HCT116 (cell line): Measurements from ENCODE around the gene NFATC1. TPM values are rescaled to one million over a fixed set of nuclear protein-coding genes. Genes with fewer than 3 reads are reported as not detected.

Experiments
- ATAC-seq: fragments of 200-7000 bp; cut with Tn5 transposase; 2 replicates; pipeline ENCODE4 v1.9.1; 2020; ENCODE audit warnings: mild to moderate bottlenecking, moderate library complexity
- BruUV-seq: library from RNA; stranded (reverse); fragments of 400-500 nt; replicated peaks from 2 replicates; lab custom pipeline; 2021; lab: Mats Ljungman, UMichigan
- CTCF ChIA-PET: fragments of 300-600 bp; sonication (Branson Sonifier 250); formaldehyde crosslinking; loops from one replicate; lab custom pipeline; 2021; ENCODE audit warnings: antibody characterized with exemption; lab: Charles Lee
- POLR2A ChIA-PET: fragments of 300-600, 350-600 bp; sonication (Branson Sonifier 250); formaldehyde crosslinking; loops from one replicate; lab custom pipeline; 2021; ENCODE audit warnings: antibody characterized with exemption; lab: Charles Lee
- RAD21 ChIA-PET, 2 experiments: fragments of 300-600 bp; sonication (Branson Sonifier 250); formaldehyde crosslinking; loops; one replicate each; lab custom pipeline; 2023; ENCODE audit warnings: low total read pairs in 2 of 2; ENCODE audit not compliant: uncharacterized antibody in 2 of 2, unreplicated experiment in 2 of 2, low non-redundant PET in 1 of 2; lab: Charles Lee
- DNase-seq: peaks from one replicate; pipeline ENCODE4 v3.0.0-alpha.2; 2010; ENCODE audit warnings: low read depth, low spot score
- H2AFZ ChIP-seq: fragments of 200-600 bp; shearing (Covaris generic), sonication (generic); 2 replicates; pipeline ENCODE4 v1.6.1; 2017; ENCODE audit warnings: low read depth, mixed run types, mixed read lengths, antibody characterized with exemption, low read length; ENCODE audit not compliant: poor library complexity, severe bottlenecking
- H3K27ac ChIP-seq: 2 replicates; pipeline ENCODE4 v1.5.1; 2012; ENCODE audit warnings: low read depth, low read length
- H3K27me3 ChIP-seq: fragments of 200-600 bp; sonication (generic); 2 replicates; pipeline ENCODE4 v1.6.1; 2016; ENCODE audit warnings: mixed run types, low read length, mixed read lengths; ENCODE audit not compliant: insufficient read depth
- H3K36me3 ChIP-seq, 2 experiments: fragments of 200-500 bp in 1 of 2; fragments of 200-600 bp in 1 of 2; sonication (Bioruptor generic) in 1 of 2; sonication (generic) in 1 of 2; 2 replicates each; pipeline versions ENCODE4 v1.5.1 to v1.6.1; 2014 to 2016; ENCODE audit warnings: low read length in 2 of 2, inconsistent platforms in 1 of 2, mixed read lengths in 1 of 2, mixed run types in 1 of 2; ENCODE audit not compliant: insufficient read depth in 2 of 2, control insufficient read depth in 1 of 2
- H3K4me1 ChIP-seq, 2 experiments: fragments of 200-600 bp in 1 of 2; sonication (generic) in 1 of 2; 2 replicates each; pipeline versions ENCODE4 v1.5.1 to v1.6.1; 2012 to 2017; ENCODE audit warnings: low read length in 2 of 2, inconsistent platforms in 1 of 2, mild to moderate bottlenecking in 1 of 2, mixed read lengths in 1 of 2, mixed run types in 1 of 2, moderate library complexity in 1 of 2; ENCODE audit not compliant: insufficient read depth in 2 of 2, control insufficient read depth in 1 of 2
- H3K4me2 ChIP-seq: fragments of 200-600 bp; sonication (generic); 2 replicates; pipeline ENCODE4 v1.6.1; 2017; ENCODE audit warnings: mixed run types, low read length, mixed read lengths
- H3K4me3 ChIP-seq, 2 experiments: fragments of 200-600 bp in 1 of 2; sonication (generic) in 1 of 2; replicated peaks in 1 of 2; 2 replicates each; pipeline ENCODE4 v1.5.1; 2011 to 2016; ENCODE audit warnings: low read length in 2 of 2, control low read depth in 1 of 2, low read depth in 1 of 2, mild to moderate bottlenecking in 1 of 2, mixed read lengths in 1 of 2, mixed run types in 1 of 2
- H3K79me2 ChIP-seq: fragments of 200-600 bp; sonication (generic); 2 replicates; pipeline ENCODE4 v1.6.1; 2017; ENCODE audit warnings: mild to moderate bottlenecking, mixed run types, low read length, moderate library complexity, mixed read lengths; ENCODE audit not compliant: insufficient read depth
- H3K9ac ChIP-seq: fragments of 200-600 bp; sonication (generic); 2 replicates; pipeline ENCODE4 v1.6.1; 2016; ENCODE audit warnings: low read length, mixed read lengths
- H3K9me2 ChIP-seq: fragments of 200-600 bp; sonication (generic), shearing (Covaris generic); 2 replicates; pipeline ENCODE4 v1.6.1; 2017; ENCODE audit warnings: mixed run types, mild to moderate bottlenecking, moderate library complexity; ENCODE audit not compliant: insufficient read depth
- H3K9me3 ChIP-seq, 2 experiments: fragments of 200-500 bp in 1 of 2; fragments of 200-600 bp in 1 of 2; sonication (Bioruptor generic) in 1 of 2; sonication (generic) in 1 of 2; 2 replicates each; pipeline ENCODE4 v1.6.1; 2014 to 2017; ENCODE audit warnings: low read length in 2 of 2, mixed read lengths in 2 of 2, inconsistent platforms in 1 of 2, low read depth in 1 of 2, mild to moderate bottlenecking in 1 of 2, mixed run types in 1 of 2, moderate library complexity in 1 of 2; ENCODE audit not compliant: control insufficient read depth in 1 of 2, insufficient read depth in 1 of 2
- H4K20me1 ChIP-seq: fragments of 200-600 bp; sonication (generic), shearing (Covaris generic); 2 replicates; pipeline ENCODE4 v1.6.1; 2017; ENCODE audit warnings: mixed run types, mild to moderate bottlenecking, moderate library complexity; ENCODE audit not compliant: insufficient read depth
- ATF3 ChIP-seq: IDR thresholded peaks from 2 replicates; pipeline ENCODE4 v1.6.1; 2012
- CEBPB ChIP-seq: IDR thresholded peaks from 2 replicates; pipeline ENCODE4 v1.6.1; 2012; ENCODE audit warnings: low read depth
- EGR1 ChIP-seq: IDR thresholded peaks from 2 replicates; pipeline ENCODE4 v1.6.1; 2012; ENCODE audit warnings: low read depth
- ELF1 ChIP-seq: IDR thresholded peaks from 2 replicates; pipeline ENCODE4 v1.6.1; 2012; ENCODE audit warnings: low read depth, borderline replicate concordance
- EZH2 ChIP-seq: fragments of 200-600 bp; sonication (generic); IDR thresholded peaks from 2 replicates; pipeline ENCODE4 v1.6.1; 2017; ENCODE audit warnings: antibody characterized with exemption, mixed run types
- FOSL1 ChIP-seq: IDR thresholded peaks from 2 replicates; pipeline ENCODE4 v1.6.1; 2012; ENCODE audit warnings: low read depth
- POLR2A ChIP-seq: IDR thresholded peaks from 2 replicates; pipeline ENCODE4 v1.7.0; 2011; ENCODE audit warnings: borderline replicate concordance; ENCODE audit not compliant: insufficient read depth, insufficient read length; ENCODE audit errors: extremely low read depth
- RAD21 ChIP-seq: IDR thresholded peaks from 2 replicates; pipeline ENCODE4 v1.6.1; 2012; ENCODE audit warnings: low read depth, mild to moderate bottlenecking
- REST ChIP-seq: IDR thresholded peaks from 2 replicates; pipeline ENCODE4 v1.6.1; 2012; ENCODE audit warnings: low read depth
- SIN3A ChIP-seq: IDR thresholded peaks from 2 replicates; pipeline ENCODE4 v1.6.1; 2012; ENCODE audit warnings: low read depth
- SP1 ChIP-seq: IDR thresholded peaks from 2 replicates; pipeline ENCODE4 v1.6.1; 2012; ENCODE audit warnings: low read depth
- SRF ChIP-seq: IDR thresholded peaks from 2 replicates; pipeline ENCODE4 v1.6.1; 2012; ENCODE audit warnings: low read depth
- TCF7L2 ChIP-seq: IDR thresholded peaks from 2 replicates; pipeline ENCODE4 v1.7.0; 2011; ENCODE audit warnings: borderline replicate concordance, inconsistent platforms; ENCODE audit not compliant: insufficient read depth, insufficient read length; ENCODE audit errors: extremely low read depth
- ZFX ChIP-seq: fragments of 450-650 bp; IDR thresholded peaks from 2 replicates; pipeline ENCODE4 v1.6.1; 2017
- ZNF274 ChIP-seq: fragments of 200-500 bp; sonication (Bioruptor generic); IDR thresholded peaks from 2 replicates; pipeline ENCODE4 v1.6.1; 2014; ENCODE audit warnings: mild to moderate bottlenecking, low read depth, low read length, inconsistent platforms
- intact Hi-C: fragments of 100-400 bp; cut with micrococcal nuclease; formaldehyde crosslinking; loops from 2 replicates; pipeline ENCODE4 v1.10.0; 2022
- total RNA-seq: library from RNA; stranded (reverse); gene quantifications from one replicate; pipeline ENCODE4 v1.2.1, GENCODE V29; 2021; ENCODE audit not compliant: unreplicated experiment

The NFATC1 gene
- total RNA-seq, 1 experiment from 2014 or later: 20.8 TPM

- no TSS peak for BruUV-seq
- ChIA-PET CTCF (no interaction called here), RAD21 (no interaction called here), POLR2A (no interaction called here)
- Histone ChIP-seq H3K4me3 (no peak overlapping the region), H3K4me1 (no peaks in the 10 kb centered on the region), H3K4me2 (no peak overlapping the region), H3K9me3 (no peaks in the 10 kb centered on the region), H3K27me3 (no peaks in the 10 kb centered on the region), H3K36me3 (no peaks in the 10 kb centered on the region), H3K9ac (no peak overlapping the region), H3K79me2 (no peaks in the 10 kb centered on the region), H3K27ac (no peak overlapping the region), H3K9me2 (no peaks in the 10 kb centered on the region), H2AFZ (no peak overlapping the region), H4K20me1 (no peaks in the 10 kb centered on the region)
- no peak for ATAC-seq
- intact Hi-C loops: no loop called here
- no peak for DNase-seq
- TF ChIP-seq ZFX (no peak), TCF7L2 (no peak), ELF1 (no peak), ATF3 (no peak), SP1 (no peak), SIN3A (no peak), POLR2A (no peak), EGR1 (no peak), FOSL1 (no peak), REST (no peak), CEBPB (no peak), RAD21 (no peak), EZH2 (no peak), ZNF274 (no peak), SRF (no peak)
These were observed 75.9 kb downstream of the NFATC1 start for GRCh38 chr18:79471597-79471996.
